IMR-90 (cell line): ENCODE data around the gene NEGR1. TPM values are rescaled to one million over a fixed set of nuclear protein-coding genes. Genes with fewer than 3 reads are reported as not detected.
A peak's percentile ranks its signal among the peaks of the same experiment; 100 is the strongest.

Source experiments
- ATAC-seq: fragments of 200-7000 bp; cut with Tn5 transposase; 2 replicates; pipeline ENCODE4 v1.9.1; 2020; ENCODE audit warnings: low read depth, mild to moderate bottlenecking, moderate library complexity
- BruUV-seq: library from RNA; stranded (reverse); fragments of 400-500 nt; replicated peaks from 2 replicates; lab custom pipeline; 2021; lab: Mats Ljungman, UMichigan
- CTCF ChIA-PET: fragments of 300-600 bp; formaldehyde crosslinking; extraction: SDS; loops from one replicate; lab custom pipeline; 2021; ENCODE audit warnings: antibody characterized with exemption; lab: Yijun Ruan, JAX
- POLR2A ChIA-PET: fragments of 300-600 bp; sonication (Branson Sonifier 250); formaldehyde crosslinking; loops from one replicate; lab custom pipeline; 2022; ENCODE audit warnings: antibody characterized with exemption; ENCODE audit not compliant: unreplicated experiment; lab: Charles Lee
- DNase-seq: peaks from one replicate; pipeline ENCODE4 v3.0.0; 2013
- H2AFZ ChIP-seq: replicated peaks from 2 replicates; pipeline ENCODE3; 2013; ENCODE audit warnings: low read length, mild to moderate bottlenecking; ENCODE audit not compliant: poor library complexity
- H2AK5ac ChIP-seq: 2 replicates; pipeline ENCODE4 v1.6.1; 2013; ENCODE audit warnings: low read depth, low read length, inconsistent platforms
- H2AK9ac ChIP-seq: replicated peaks from 2 replicates; pipeline ENCODE3; 2013; ENCODE audit warnings: mild to moderate bottlenecking, low read depth, low read length, moderate library complexity; ENCODE audit not compliant: poor library complexity
- H2BK120ac ChIP-seq: 2 replicates; pipeline ENCODE4 v1.6.1; 2013; ENCODE audit warnings: low read depth, low read length, inconsistent platforms
- H2BK15ac ChIP-seq: 3 replicates; pipeline ENCODE4 v1.6.1; 2013; ENCODE audit warnings: low read depth, low read length, inconsistent platforms
- H2BK20ac ChIP-seq: 2 replicates; pipeline ENCODE4 v1.6.1; 2013; ENCODE audit warnings: low read depth, mild to moderate bottlenecking, inconsistent platforms, low read length, moderate library complexity
- H2BK5ac ChIP-seq: 2 replicates; pipeline ENCODE4 v1.6.1; 2013; ENCODE audit warnings: mild to moderate bottlenecking, low read depth, low read length, inconsistent platforms; ENCODE audit not compliant: poor library complexity, severe bottlenecking
- H3K14ac ChIP-seq: replicated peaks from 2 replicates; pipeline ENCODE4 v1.6.1; 2013; ENCODE audit warnings: low read depth, low read length, inconsistent platforms
- H3K18ac ChIP-seq: 2 replicates; pipeline ENCODE4 v1.6.1; 2013; ENCODE audit warnings: low read depth, low read length, control low read depth
- H3K23ac ChIP-seq: 2 replicates; pipeline ENCODE4 v1.6.1; 2013; ENCODE audit warnings: low read depth, low read length, inconsistent platforms
- H3K27ac ChIP-seq: 2 replicates; pipeline ENCODE4 v1.5.1; 2013; ENCODE audit warnings: mild to moderate bottlenecking, control low read depth, low read length; ENCODE audit not compliant: insufficient read depth
- H3K27me3 ChIP-seq: 2 replicates; pipeline ENCODE4 v1.6.1; 2013; ENCODE audit warnings: low read length; ENCODE audit not compliant: control insufficient read depth, insufficient read depth
- H3K36me3 ChIP-seq: 2 replicates; pipeline ENCODE4 v1.6.1; 2013; ENCODE audit warnings: low read length, mixed read lengths; ENCODE audit not compliant: control insufficient read depth, insufficient read depth
- H3K4ac ChIP-seq: 2 replicates; pipeline ENCODE4 v1.6.1; 2013; ENCODE audit warnings: low read depth, low read length, inconsistent platforms
- H3K4me1 ChIP-seq: 2 replicates; pipeline ENCODE4 v1.6.1; 2013; ENCODE audit warnings: low read length, mixed read lengths; ENCODE audit not compliant: control insufficient read depth, insufficient read depth
- H3K4me2 ChIP-seq: 2 replicates; pipeline ENCODE4 v1.6.1; 2013; ENCODE audit warnings: low read depth, mild to moderate bottlenecking, control low read depth, low read length, moderate library complexity
- H3K4me3 ChIP-seq: 2 replicates; pipeline ENCODE4 v1.5.1; 2013; ENCODE audit warnings: low read depth, mild to moderate bottlenecking, control low read depth, low read length, moderate library complexity; ENCODE audit not compliant: insufficient read depth
- H3K56ac ChIP-seq: 2 replicates; pipeline ENCODE4 v1.6.1; 2013; ENCODE audit warnings: low read length, inconsistent platforms; ENCODE audit not compliant: insufficient read depth; ENCODE audit errors: extremely low read depth
- H3K79me1 ChIP-seq, 2 experiments: 2 replicates each; pipeline ENCODE4 v1.6.1; 2013; ENCODE audit warnings: low read length in 2 of 2, inconsistent platforms in 1 of 2, low read depth in 1 of 2
- H3K9ac ChIP-seq: 2 replicates; pipeline ENCODE4 v1.6.1; 2013; ENCODE audit warnings: low read depth, low read length, control low read depth
- H3K9me1 ChIP-seq: 2 replicates; pipeline ENCODE4 v1.6.1; 2013; ENCODE audit warnings: low read length, inconsistent platforms; ENCODE audit not compliant: insufficient read depth
- H3K9me3 ChIP-seq: 2 replicates; pipeline ENCODE4 v1.6.1; 2013; ENCODE audit warnings: low read length; ENCODE audit not compliant: control insufficient read depth, insufficient read depth
- H4K20me1 ChIP-seq: 2 replicates; pipeline ENCODE4 v1.6.1; 2013; ENCODE audit warnings: low read length, inconsistent platforms; ENCODE audit not compliant: insufficient read depth
- H4K5ac ChIP-seq: 2 replicates; pipeline ENCODE4 v1.6.1; 2013; ENCODE audit warnings: mild to moderate bottlenecking, low read depth, low read length, control low read depth
- H4K8ac ChIP-seq, 2 experiments: 2 replicates each; pipeline ENCODE4 v1.6.1; 2013; ENCODE audit warnings: low read depth in 2 of 2, low read length in 2 of 2, control low read depth in 1 of 2, inconsistent platforms in 1 of 2
- H4K91ac ChIP-seq: 2 replicates; pipeline ENCODE4 v1.6.1; 2013; ENCODE audit warnings: low read depth, low read length, inconsistent platforms; ENCODE audit not compliant: insufficient read depth
- NFE2L2 ChIP-seq: fragments of 150-350 bp; IDR thresholded peaks from 2 replicates; pipeline ENCODE4 v1.6.1; 2016; ENCODE audit warnings: low read depth, mild to moderate bottlenecking, low read length
- RCOR1 ChIP-seq: IDR thresholded peaks from 2 replicates; pipeline ENCODE4 v1.6.1; 2012; ENCODE audit warnings: mild to moderate bottlenecking, low read length, improper control_type of control experiment; ENCODE audit not compliant: insufficient replicate concordance
- dilution Hi-C: fragments of 300-500 bp; cut with HindIII; formaldehyde crosslinking; loops from one replicate; pipeline ENCODE4 v1.14.3; 2018; ENCODE audit warnings: low sequenced_read_pairs; ENCODE audit not compliant: unreplicated experiment
- in situ Hi-C: fragments of 300-500 bp; cut with MboI; formaldehyde crosslinking; loops from 3 replicates; pipeline ENCODE4 v1.14.3; 2019; ENCODE audit warnings: low sequenced_read_pairs, inconsistent platforms, mixed read lengths
- intact Hi-C: fragments of 100-400 bp; cut with micrococcal nuclease; formaldehyde crosslinking; loops from 2 replicates; pipeline ENCODE4 v1.10.0; 2022
- polyA plus RNA-seq, 3 experiments: library from polyadenylated mRNA; depleted of rRNA; stranded (reverse); fragments of >200 nt; gene quantifications; 2 replicates each; pipeline ENCODE4 v1.2.3, GENCODE V29; 2012; ENCODE audit warnings: low replicate concordance in 1 of 3
- total RNA-seq: library from RNA; depleted of rRNA; stranded (reverse); fragments of >200 nt; gene quantifications from 2 replicates; pipeline ENCODE4 v1.2.3, GENCODE V29; 2012

The NEGR1 gene
- total and polyA plus RNA-seq, 2 of the 4 experiments (the other 2 are of a cell fraction): 5.1 to 9.1 TPM

DNA sequence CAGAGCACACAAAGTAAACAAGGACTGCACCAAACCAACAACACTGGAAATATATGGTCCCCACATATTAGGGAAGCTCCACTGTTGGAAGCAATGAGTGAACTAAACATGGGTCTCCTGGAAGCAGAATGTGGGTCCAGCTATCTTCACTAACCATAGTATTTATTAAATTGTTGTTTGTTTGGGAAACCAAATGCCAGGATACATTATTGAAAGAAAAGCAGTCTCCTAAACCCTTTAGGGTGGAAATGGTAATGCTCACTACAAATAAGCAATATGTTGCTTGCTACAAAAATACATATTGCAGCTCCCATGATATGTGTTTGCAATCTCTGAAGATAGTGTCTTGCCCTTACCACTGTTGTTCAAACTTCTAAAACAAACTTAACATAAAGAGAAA, 2.2 kb downstream of the NEGR1 start:
- Histone ChIP-seq H3K14ac (peak overlapping the region; percentile 3; the same call in 1 of the 2 replicates), H3K4me3 (peak overlapping the region; percentile 6; the same call in 1 of the 2 replicates), H4K8ac (0 out of 4 replicates have a peak overlapping the region, but pooled peaks of 1 of the 2 experiments have one; percentile 4), H3K27me3 (no peaks in the 10 kb centered on the region), H2BK120ac (no peak overlapping the region), H3K4me1 (peaks cover 2% of the 10 kb centered on the region; the same call in 1 of the 2 replicates), H3K9ac (no peak overlapping the region), H3K36me3 (no peaks in the 10 kb centered on the region), H2AK9ac (no peak overlapping the region), H2BK15ac (no peak overlapping the region), H4K91ac (no peak overlapping the region), H2AK5ac (no peak overlapping the region; the same call in 1 of the 2 replicates), H3K4me2 (peak overlapping the region; percentile 44; the same call in 1 of the 2 replicates), H3K9me3 (no peaks in the 10 kb centered on the region), H3K4ac (no peak overlapping the region), H2BK5ac (peak overlapping the region; percentile 17), H3K23ac (no peak overlapping the region), H2AFZ (no peak overlapping the region), H4K20me1 (no peaks in the 10 kb centered on the region), H3K56ac (no peak overlapping the region; the same call in 1 of the 2 replicates), H3K18ac (no peak overlapping the region), H2BK20ac (no peak overlapping the region), H3K27ac (no peak overlapping the region), H3K79me1 (peaks cover 0 to 24% of the 10 kb centered on the region in 2 experiments; a peak in 2 of 4 replicates), H3K9me1 (no peaks in the 10 kb centered on the region), H4K5ac (no peak overlapping the region)
- no peak for DNase-seq
- intact Hi-C loops (loop anchor here (5.0 kb wide), 2 partner anchors 1083 to 1188 kb away; no protein-coding TSS in a partner anchor), in situ Hi-C loops (no loop called here), dilution Hi-C loops (no loop called here)
- TF ChIP-seq NFE2L2: no peak
- TF ChIP-seq RCOR1: no peak
- BruUV-seq: no TSS peak
- no peak for ATAC-seq
- POLR2A ChIA-PET: no interaction called here
- CTCF ChIA-PET: interaction anchor here (0.5 to 0.6 kb wide), 3 partner anchors 38 to 1408 kb away, joined by 3 read pairs; no protein-coding TSS in a partner anchor
